H9 (cell line): Measurements from ENCODE around the gene TLX1. TPM values are rescaled to one million over a fixed set of nuclear protein-coding genes. Genes with fewer than 3 reads are reported as not detected.

Experiments used
- DNase-seq: peaks from one replicate; pipeline ENCODE4 v3.0.0-alpha.2; 2017
- H2AFZ ChIP-seq: one replicate; pipeline ENCODE4 v1.6.1; 2013; ENCODE audit warnings: mild to moderate bottlenecking, low read length, control low read depth, moderate library complexity
- H2AK5ac ChIP-seq: 2 replicates; pipeline ENCODE4 v1.6.1; 2013; ENCODE audit warnings: low read length, control low read depth, mixed read lengths; ENCODE audit not compliant: insufficient read length
- H2BK120ac ChIP-seq: one replicate; pipeline ENCODE4 v1.6.1; 2013; ENCODE audit warnings: low read depth, mild to moderate bottlenecking, low read length, control low read depth, inconsistent platforms; ENCODE audit not compliant: poor library complexity, severe bottlenecking
- H2BK12ac ChIP-seq: 2 replicates; pipeline ENCODE4 v1.6.1; 2013; ENCODE audit warnings: low read length, control low read depth, mixed read lengths, low read depth; ENCODE audit not compliant: insufficient read length
- H2BK15ac ChIP-seq: 2 replicates; pipeline ENCODE4 v1.6.1; 2013; ENCODE audit warnings: low read depth, low read length, control low read depth
- H2BK20ac ChIP-seq: one replicate; pipeline ENCODE4 v1.6.1; 2013; ENCODE audit warnings: low read depth, mild to moderate bottlenecking, low read length, control low read depth, inconsistent platforms; ENCODE audit not compliant: poor library complexity, severe bottlenecking
- H2BK5ac ChIP-seq: 2 replicates; pipeline ENCODE4 v1.6.1; 2013; ENCODE audit warnings: low read length, control low read depth, mixed read lengths; ENCODE audit not compliant: insufficient read length
- H3K14ac ChIP-seq: 2 replicates; pipeline ENCODE4 v1.6.1; 2013; ENCODE audit warnings: low read length, control low read depth; ENCODE audit not compliant: insufficient read depth
- H3K18ac ChIP-seq: 2 replicates; pipeline ENCODE4 v1.6.1; 2013; ENCODE audit warnings: low read depth, mild to moderate bottlenecking, mixed read lengths, low read length, control low read depth; ENCODE audit not compliant: insufficient read length
- H3K23ac ChIP-seq: 2 replicates; pipeline ENCODE4 v1.6.1; 2013; ENCODE audit warnings: low read length, control low read depth, mixed read lengths, low read depth; ENCODE audit not compliant: insufficient read length
- H3K23me2 ChIP-seq: 2 replicates; pipeline ENCODE4 v1.6.1; 2013; ENCODE audit warnings: low read depth, mild to moderate bottlenecking, mixed read lengths, low read length, control low read depth; ENCODE audit not compliant: insufficient read length, poor library complexity, severe bottlenecking
- H3K27ac ChIP-seq: 2 replicates; pipeline ENCODE4 v1.5.1; 2013; ENCODE audit warnings: low read length, control low read depth, mixed read lengths, low read depth; ENCODE audit not compliant: insufficient read length
- H3K27me3 ChIP-seq: 2 replicates; pipeline ENCODE4 v1.6.1; 2013; ENCODE audit warnings: low read length, control low read depth, inconsistent platforms; ENCODE audit not compliant: insufficient read depth
- H3K4ac ChIP-seq: 2 replicates; pipeline ENCODE4 v1.6.1; 2013; ENCODE audit warnings: low read depth, mild to moderate bottlenecking, control low read depth, inconsistent platforms, low read length, moderate library complexity
- H3K4me1 ChIP-seq: 2 replicates; pipeline ENCODE4 v1.6.1; 2013; ENCODE audit warnings: low read length, control low read depth, inconsistent platforms; ENCODE audit not compliant: insufficient read depth
- H3K4me2 ChIP-seq: 2 replicates; pipeline ENCODE4 v1.6.1; 2013; ENCODE audit warnings: low read length, control low read depth, mixed read lengths; ENCODE audit not compliant: insufficient read length, insufficient read depth
- H3K56ac ChIP-seq: 2 replicates; pipeline ENCODE4 v1.6.1; 2013; ENCODE audit warnings: low read depth, mild to moderate bottlenecking, mixed read lengths, low read length, control low read depth; ENCODE audit not compliant: insufficient read length
- H3K79me1 ChIP-seq: 2 replicates; pipeline ENCODE4 v1.6.1; 2013; ENCODE audit warnings: low read depth, mild to moderate bottlenecking, moderate library complexity, low read length, control low read depth, inconsistent platforms; ENCODE audit not compliant: insufficient read depth, poor library complexity, severe bottlenecking
- H3K79me2 ChIP-seq: 2 replicates; pipeline ENCODE4 v1.6.1; 2013; ENCODE audit warnings: low read length, control low read depth, inconsistent platforms; ENCODE audit not compliant: insufficient read depth
- H3K9ac ChIP-seq: 2 replicates; pipeline ENCODE4 v1.6.1; 2013; ENCODE audit warnings: low read length, control low read depth, mixed read lengths; ENCODE audit not compliant: insufficient read length; ENCODE audit errors: extremely low read depth
- H3K9me3 ChIP-seq: one replicate; pipeline ENCODE4 v1.6.1; 2013; ENCODE audit warnings: low read depth, low read length, inconsistent platforms; ENCODE audit not compliant: control insufficient read depth
- H3T11ph ChIP-seq: one replicate; pipeline ENCODE4 v1.6.1; 2013; ENCODE audit warnings: mild to moderate bottlenecking, low read length, control low read depth, inconsistent platforms
- H4K20me1 ChIP-seq: one replicate; pipeline ENCODE4 v1.6.1; 2013; ENCODE audit not compliant: control insufficient read depth, insufficient read length, insufficient read depth
- H4K5ac ChIP-seq: 2 replicates; pipeline ENCODE4 v1.6.1; 2013; ENCODE audit warnings: low read depth, mild to moderate bottlenecking, mixed read lengths, low read length, control low read depth; ENCODE audit not compliant: insufficient read length
- H4K8ac ChIP-seq: replicated peaks from 2 replicates; pipeline ENCODE4 v1.6.1; 2013; ENCODE audit warnings: low read length, control low read depth, mixed read lengths, low read depth; ENCODE audit not compliant: insufficient read length
- H4K91ac ChIP-seq: 2 replicates; pipeline ENCODE4 v1.6.1; 2013; ENCODE audit warnings: low read depth, mild to moderate bottlenecking, moderate library complexity, mixed read lengths, low read length, control low read depth; ENCODE audit not compliant: insufficient read length
- H3K27ac Mint-ChIP-seq, 3 experiments: 2 replicates in 2 of 3; 3 replicates in 1 of 3; pipeline ENCODE4 v1.8.0; 2020 to 2021; ENCODE audit warnings: mixed read lengths in 3 of 3, mild to moderate bottlenecking in 1 of 3, moderate library complexity in 1 of 3
- H3K27me3 Mint-ChIP-seq: 2 replicates; pipeline ENCODE4 v1.8.0; 2021; ENCODE audit warnings: low read depth, mild to moderate bottlenecking, moderate library complexity, mixed read lengths
- H3K36me3 Mint-ChIP-seq, 3 experiments: 2 replicates in 2 of 3; 3 replicates in 1 of 3; pipeline ENCODE4 v1.8.0; 2020 to 2021; ENCODE audit warnings: low read depth in 3 of 3, mixed read lengths in 3 of 3; ENCODE audit not compliant: insufficient read depth in 1 of 3
- H3K4me1 Mint-ChIP-seq, 2 experiments: 2 replicates each; pipeline ENCODE4 v1.8.0; 2020; ENCODE audit warnings: mixed read lengths in 2 of 2
- H3K4me3 Mint-ChIP-seq, 2 experiments: 2 replicates in 1 of 2; 3 replicates in 1 of 2; pipeline ENCODE4 v1.8.0; 2020 to 2021; ENCODE audit warnings: mild to moderate bottlenecking in 2 of 2, mixed read lengths in 2 of 2, moderate library complexity in 1 of 2
- H3K9me3 Mint-ChIP-seq, 2 experiments: 2 replicates in 1 of 2; 3 replicates in 1 of 2; pipeline ENCODE4 v1.8.0; 2020; ENCODE audit warnings: mild to moderate bottlenecking in 2 of 2, mixed read lengths in 2 of 2, moderate library complexity in 1 of 2
- WGBS: extraction: QIAGEN DNeasy Blood & Tissue Kit; methylation state at CpG from one replicate; pipeline ENCODE4 v1.1.7; 2013; ENCODE audit warnings: missing lambda C conversion rate, low lambda C conversion rate, mixed read lengths; ENCODE audit not compliant: insufficient read length; ENCODE audit errors: extremely low coverage; 5-methylcytosine and 5-hydroxymethylcytosine counted together
- total RNA-seq: library from RNA; stranded (reverse); gene quantifications from 2 replicates; pipeline ENCODE4 v1.2.1, GENCODE V29; 2021
- TF ChIP-seq, protein P1 (sequence below): fragments of 200-600 bp; sonication (generic); conservative IDR thresholded peaks from 3 replicates; pipeline ENCODE4 v1.8.0; 2021; ENCODE audit warnings: antibody characterized with exemption, mild to moderate bottlenecking

TLX1 gene
- total RNA-seq, 1 experiment from 2014 or later, result not detected

DNA sequence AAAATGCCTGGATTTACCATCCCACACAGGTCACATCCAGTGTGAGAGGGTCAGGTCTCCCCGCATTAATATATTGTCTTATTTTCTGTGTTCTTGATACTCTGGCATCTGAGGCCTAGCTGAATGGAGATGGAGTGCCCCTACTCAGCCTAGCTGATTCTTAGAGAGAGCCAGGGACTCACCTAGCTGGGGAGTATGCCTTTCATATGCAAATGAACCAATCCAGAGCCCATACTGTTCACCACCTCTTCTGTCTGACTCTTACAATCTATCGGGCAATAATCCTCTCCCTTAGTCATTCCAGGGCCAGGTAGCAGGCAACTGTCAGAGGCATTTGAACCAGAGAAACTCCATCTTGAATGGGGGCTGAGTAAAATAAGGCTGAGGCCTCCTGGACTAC, 51.8 kb downstream of the TLX1 start:
- Histone ChIP-seq H2BK20ac (no peak overlapping the region), H4K91ac (no peak overlapping the region), H3T11ph (no peak overlapping the region), H4K8ac (no peak overlapping the region), H3K56ac (no peak overlapping the region), H4K20me1 (no peaks in the 10 kb centered on the region), H3K18ac (no peak overlapping the region), H3K79me2 (no peaks in the 10 kb centered on the region), H3K23me2 (no peaks in the 10 kb centered on the region), H2BK5ac (no peak overlapping the region), H3K4me2 (no peak overlapping the region), H3K79me1 (no peaks in the 10 kb centered on the region), H3K9ac (no peak overlapping the region), H3K27me3 (no peaks in the 10 kb centered on the region), H3K9me3 (no peaks in the 10 kb centered on the region), H4K5ac (no peak overlapping the region), H2AFZ (no peak overlapping the region), H3K23ac (no peak overlapping the region), H2BK12ac (no peak overlapping the region), H3K27ac (no peak overlapping the region), H3K14ac (no peak overlapping the region), H3K4me1 (peaks cover 2% of the 10 kb centered on the region; the same call in 1 of the 2 replicates), H2BK120ac (no peak overlapping the region), H3K4ac (no peak overlapping the region), H2AK5ac (no peak overlapping the region), H2BK15ac (no peak overlapping the region)
- peaks cover 15 to 16% of the 10 kb centered on the region in 2 experiments for H3K4me1 Mint-ChIP-seq
- no CpG with 5 or more reads among the region's 2 CpGs for WGBS
- TF ChIP-seq, protein P1, sequence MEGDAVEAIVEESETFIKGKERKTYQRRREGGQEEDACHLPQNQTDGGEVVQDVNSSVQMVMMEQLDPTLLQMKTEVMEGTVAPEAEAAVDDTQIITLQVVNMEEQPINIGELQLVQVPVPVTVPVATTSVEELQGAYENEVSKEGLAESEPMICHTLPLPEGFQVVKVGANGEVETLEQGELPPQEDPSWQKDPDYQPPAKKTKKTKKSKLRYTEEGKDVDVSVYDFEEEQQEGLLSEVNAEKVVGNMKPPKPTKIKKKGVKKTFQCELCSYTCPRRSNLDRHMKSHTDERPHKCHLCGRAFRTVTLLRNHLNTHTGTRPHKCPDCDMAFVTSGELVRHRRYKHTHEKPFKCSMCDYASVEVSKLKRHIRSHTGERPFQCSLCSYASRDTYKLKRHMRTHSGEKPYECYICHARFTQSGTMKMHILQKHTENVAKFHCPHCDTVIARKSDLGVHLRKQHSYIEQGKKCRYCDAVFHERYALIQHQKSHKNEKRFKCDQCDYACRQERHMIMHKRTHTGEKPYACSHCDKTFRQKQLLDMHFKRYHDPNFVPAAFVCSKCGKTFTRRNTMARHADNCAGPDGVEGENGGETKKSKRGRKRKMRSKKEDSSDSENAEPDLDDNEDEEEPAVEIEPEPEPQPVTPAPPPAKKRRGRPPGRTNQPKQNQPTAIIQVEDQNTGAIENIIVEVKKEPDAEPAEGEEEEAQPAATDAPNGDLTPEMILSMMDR, result no peak
- no peaks in the 10 kb centered on the region for H3K36me3 Mint-ChIP-seq
- no peak overlapping the region for H3K27ac Mint-ChIP-seq
- H3K9me3 Mint-ChIP-seq, result no peaks in the 10 kb centered on the region; a peak in 2 of 5 replicates
- H3K4me3 Mint-ChIP-seq, result no peak overlapping the region
- no peak for DNase-seq
- peaks cover 5% of the 10 kb centered on the region for H3K27me3 Mint-ChIP-seq
